GM18508 (cell line): ENCODE data around the gene ARL2BP.
"Not testable (repeated sequence)": the region's sequence is repeated elsewhere in the genome, so short reads cannot be mapped to it uniquely, and the experiment has no call there.

ENCODE experiments used
- ATAC-seq: cut with Tn5 transposase; IDR thresholded peaks from one replicate; pipeline ENCODE4 v1.9.1; 2021; ENCODE audit warnings: moderate number of reproducible peaks; ENCODE audit not compliant: insufficient read depth, unreplicated experiment

The ARL2BP gene

DNA sequence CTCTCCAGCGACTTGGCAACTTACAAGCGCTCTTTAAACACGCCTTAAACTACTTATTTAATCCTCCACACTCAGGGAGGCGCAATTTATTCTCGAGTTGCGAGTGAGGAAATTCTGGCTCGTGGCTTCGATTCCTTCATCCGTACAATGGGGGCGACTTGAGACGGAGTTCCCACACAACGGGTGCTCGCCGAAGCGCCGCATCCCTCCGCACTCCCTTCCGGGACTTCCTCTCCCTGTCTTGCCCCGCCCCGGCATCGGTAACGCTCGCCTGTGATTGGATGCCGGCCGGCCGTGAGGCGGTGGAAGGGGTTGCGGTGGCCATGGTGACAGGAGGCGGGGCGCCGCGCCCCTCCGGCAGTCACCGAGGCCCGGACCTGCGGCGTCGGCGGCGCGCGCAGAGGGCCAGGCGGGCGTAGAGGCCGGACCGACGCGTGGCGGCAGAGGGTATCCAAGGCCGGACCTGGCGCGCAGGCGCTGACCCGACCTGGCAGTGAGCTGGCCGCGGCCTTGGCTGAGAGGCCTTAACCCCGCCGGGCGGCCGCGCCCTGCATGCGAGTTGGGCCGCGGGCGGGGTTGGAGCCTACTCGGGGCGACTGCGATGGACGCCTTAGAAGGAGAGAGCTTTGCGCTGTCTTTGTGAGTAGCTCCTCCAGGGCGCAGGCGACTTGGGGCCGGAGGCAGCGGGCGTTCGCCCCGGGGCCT lies at the start of gene ARL2BP:
ARL2BP (plus strand) TSS at position 493 of the 705 bp plus-strand sequence; CDS start at position 602, 109 bp downstream.
- ATAC-seq = peak; percentile 76

DNA sequence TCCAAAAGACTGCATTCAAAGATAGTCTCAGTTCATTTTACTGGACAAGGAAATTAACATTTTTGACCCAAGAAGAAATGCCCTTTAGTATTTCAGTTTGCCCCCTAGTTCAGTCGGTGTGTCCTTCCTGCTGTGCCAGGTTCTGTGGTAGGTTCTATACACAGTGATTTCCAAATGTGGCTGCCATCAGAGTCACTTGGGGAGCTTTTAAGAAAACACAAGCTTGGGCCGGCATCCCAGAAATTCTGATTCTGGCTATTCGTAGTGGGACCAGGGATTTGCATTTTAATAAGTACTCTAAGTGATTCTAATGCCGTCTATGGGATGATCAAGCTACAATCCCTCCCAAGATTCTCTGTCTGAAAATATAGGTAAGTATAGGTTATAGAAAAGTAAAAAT lies 48.8 kb upstream of the ARL2BP start:
- ATAC-seq = no peak

- no peak for ATAC-seq
Measured at GRCh38 chr16:57196753-57197152, 48.3 kb upstream of the ARL2BP start.

DNA sequence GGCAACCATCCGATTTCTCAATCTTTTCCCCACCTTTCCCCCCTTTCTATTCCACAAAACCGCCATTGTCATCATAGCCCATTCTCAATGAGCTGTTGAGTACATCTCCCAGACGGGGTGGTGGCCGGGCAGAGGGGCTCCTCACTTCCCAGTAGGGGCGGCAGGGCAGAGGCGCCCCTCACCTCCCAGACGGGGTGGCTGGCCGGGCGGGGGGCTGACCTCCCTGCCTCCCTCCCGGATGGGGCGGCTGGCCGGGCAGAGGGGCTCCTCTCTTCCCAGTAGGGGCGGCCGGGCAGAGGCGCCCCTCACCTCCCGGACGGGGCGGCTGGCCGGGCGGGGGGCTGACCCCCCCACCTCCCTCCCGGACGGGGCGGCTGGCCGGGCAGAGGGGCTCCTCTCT lies 44.7 kb upstream of the ARL2BP start:
- not testable (repeated sequence) for ATAC-seq

DNA sequence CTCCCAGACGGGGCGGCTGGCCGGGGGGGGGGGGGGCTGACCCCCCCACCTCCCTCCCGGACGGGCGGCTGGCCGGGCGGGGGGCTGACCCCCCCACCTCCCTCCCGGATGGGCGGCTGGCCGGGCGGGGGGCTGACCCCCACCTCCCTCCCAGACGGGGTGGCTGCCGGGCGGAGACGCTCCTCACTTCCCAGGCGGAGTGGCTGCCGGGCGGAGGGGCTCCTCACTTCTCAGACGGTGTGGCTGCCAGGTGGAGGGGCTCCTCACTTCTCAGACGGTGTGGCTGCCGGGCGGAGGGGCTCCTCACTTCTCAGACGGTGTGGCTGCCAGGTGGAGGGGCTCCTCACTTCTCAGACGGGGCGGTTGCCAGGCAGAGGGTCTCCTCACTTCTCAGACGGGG lies 44.1 kb upstream of the ARL2BP start:
- not testable (repeated sequence) for ATAC-seq

DNA sequence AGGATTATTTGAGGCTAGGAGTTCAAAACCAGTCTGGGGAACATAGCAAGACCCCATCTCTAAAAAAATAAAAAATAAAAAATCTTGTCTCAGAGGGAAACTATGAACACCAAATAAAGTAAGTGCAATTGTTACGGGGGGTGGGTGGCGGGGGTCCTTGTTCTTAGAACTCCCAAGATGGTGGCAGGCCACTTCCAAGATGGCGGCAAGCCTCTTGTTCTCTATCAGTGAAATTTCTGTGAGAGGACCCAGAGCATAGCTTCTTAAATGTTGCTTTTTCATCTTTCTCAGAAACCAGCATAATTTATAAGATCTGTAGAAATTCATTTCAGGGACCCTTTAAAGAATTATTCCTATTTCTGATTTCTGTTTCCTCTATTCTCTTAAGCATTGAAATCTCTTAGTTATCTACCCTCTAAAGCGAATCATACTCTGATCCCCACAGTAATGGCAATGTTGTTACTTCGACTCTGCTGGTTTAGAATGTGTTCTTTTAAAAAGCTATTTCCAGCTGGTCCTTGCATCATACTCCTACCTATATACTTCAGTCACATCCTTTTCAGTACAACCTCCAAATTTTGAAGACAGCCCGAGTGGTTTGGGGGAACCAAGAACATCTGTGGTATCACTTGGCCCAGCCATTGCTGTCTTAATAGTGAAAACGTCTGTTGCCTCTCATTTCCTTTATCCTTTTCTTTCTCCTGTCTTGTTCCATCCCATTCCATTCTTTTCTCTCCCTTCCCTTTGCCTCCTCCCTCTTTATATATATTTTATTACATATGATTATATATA lies 42.8 kb upstream of the ARL2BP start:
- no peak for ATAC-seq

- no peak for ATAC-seq
Measured at GRCh38 chr16:57203451-57203850, 41.6 kb upstream of the ARL2BP start.

- ATAC-seq = no peak
Measured at GRCh38 chr16:57204675-57205074, 40.4 kb upstream of the ARL2BP start.

DNA sequence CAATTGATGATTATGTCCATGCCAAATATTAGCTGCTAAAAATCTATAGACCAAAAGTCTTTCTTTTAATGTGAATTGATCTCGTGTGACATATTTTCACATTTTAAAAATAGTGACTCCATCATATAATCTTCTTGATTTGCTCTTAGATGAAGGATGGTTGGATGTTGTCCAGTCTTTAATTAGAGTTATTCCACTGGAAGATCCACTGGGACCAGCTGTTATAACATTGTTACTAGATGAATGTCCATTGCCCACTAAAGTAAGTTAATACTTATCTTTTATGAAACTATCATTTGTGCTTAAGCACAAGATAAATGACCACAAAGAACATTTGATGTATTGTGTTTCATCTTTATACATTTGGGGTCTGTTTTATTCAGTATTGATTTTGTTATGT lies 36.1 kb upstream of the ARL2BP start:
- ATAC-seq = no peak

- ATAC-seq = no peak
Measured at GRCh38 chr16:57209780-57210179, 35.3 kb upstream of the ARL2BP start.

- no peak for ATAC-seq
Measured at GRCh38 chr16:57213462-57213861, 31.6 kb upstream of the ARL2BP start.

GRCh38 chr16:57216968-57217367 lies 28.1 kb upstream of the ARL2BP start:
- ATAC-seq = no peak

DNA sequence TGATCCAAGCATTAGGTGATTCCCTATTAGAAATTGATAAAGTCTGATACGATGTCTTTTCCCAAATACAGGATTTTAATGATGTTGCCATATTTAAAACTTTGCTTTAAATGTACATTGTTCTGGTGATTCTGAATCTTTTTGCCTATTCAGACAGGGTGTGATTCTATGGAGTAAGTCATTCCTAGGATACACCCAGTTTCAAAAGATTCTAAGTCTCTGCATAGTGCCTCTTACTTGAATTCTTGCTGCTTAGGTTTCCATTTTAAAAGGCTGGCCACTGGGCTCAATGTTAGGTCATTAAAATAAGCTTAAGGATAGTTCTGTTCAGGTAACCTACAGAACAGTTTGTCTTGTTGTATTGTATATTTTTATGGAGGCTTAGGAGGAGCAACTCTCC lies 22.0 kb upstream of the ARL2BP start:
- no peak for ATAC-seq

DNA sequence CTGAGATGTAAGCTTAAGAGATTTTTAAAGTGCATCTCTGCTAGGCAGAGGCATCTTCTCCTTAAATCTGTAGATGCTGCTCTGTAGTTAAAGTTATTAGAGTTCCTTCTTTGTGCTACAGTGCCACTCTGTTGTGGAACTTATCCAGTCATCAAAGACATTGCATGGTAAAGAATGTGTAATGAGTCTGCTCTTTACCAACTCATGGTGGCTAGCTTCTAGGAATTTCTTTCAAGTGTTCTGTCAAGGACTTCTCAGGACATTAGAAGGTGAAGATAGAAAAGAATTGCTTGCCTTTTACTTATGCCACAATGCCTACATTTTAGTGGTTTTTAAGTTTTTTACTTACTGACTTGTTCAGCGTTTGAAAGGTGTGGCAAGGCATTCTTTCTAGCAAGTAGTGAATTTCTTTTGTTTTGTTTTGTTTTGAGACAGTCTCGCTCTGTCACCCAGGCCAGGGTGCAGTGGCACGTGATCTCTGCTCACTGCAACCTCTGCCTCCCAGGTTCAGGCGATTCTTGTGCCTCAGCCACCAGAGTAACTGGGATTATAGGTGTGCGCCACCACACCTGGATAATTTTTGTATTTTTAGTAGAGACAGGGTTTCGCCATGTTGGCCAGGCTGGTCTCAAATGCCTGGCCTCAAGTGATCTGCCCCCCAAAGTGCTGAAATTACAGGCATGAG lies 20.3 kb upstream of the ARL2BP start:
- no peak for ATAC-seq

DNA sequence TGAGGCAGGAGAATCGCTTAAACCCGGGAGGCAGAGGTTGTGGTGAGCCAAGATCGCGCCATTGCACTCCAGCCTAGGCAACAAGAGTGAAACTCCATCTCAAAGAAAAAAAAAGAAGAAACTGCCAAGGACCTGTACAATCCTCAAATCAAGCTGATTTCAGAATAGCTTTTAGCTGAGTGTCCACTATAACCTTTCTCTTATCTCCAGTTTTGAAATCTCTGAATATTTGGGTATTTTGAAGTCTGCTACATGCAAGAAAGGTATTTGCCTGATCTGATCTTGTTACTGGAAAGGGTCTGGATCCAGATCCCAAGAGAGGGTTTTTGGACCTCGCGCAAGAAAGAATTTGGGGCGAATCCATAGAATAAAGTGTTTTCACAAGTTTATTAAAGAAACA lies 19.1 kb upstream of the ARL2BP start:
- no peak for ATAC-seq

- ATAC-seq = no peak
Measured at GRCh38 chr16:57226701-57227621, 18.1 kb upstream of the ARL2BP start.

GRCh38 chr16:57229079-57229478 lies 16.0 kb upstream of the ARL2BP start:
- ATAC-seq = no peak

DNA sequence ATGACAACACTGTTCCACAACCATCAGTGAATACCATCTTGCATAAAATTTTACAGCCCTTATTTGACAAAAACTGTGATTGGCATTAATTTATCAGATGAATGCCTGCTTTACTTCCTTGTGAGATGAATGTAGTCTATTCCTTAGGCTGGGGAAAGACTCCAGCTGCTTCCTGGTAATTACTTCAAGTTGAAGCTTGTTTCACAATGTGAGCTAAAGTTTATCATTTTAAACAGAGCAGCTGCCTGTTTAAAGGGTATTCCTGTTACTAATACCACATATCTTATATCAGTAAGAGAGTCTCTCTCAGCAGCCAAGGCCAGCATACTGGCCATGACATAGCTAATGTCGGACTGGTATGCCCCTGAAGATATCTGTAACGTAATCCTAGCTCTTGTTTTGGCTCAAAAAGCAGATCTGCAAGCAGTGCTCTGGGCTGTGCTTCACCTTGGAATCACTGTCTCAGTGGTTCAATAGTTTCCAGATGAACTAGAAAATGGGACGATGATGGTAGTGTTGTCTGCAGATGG lies 13.2 kb upstream of the ARL2BP start:
- ATAC-seq = no peak

DNA sequence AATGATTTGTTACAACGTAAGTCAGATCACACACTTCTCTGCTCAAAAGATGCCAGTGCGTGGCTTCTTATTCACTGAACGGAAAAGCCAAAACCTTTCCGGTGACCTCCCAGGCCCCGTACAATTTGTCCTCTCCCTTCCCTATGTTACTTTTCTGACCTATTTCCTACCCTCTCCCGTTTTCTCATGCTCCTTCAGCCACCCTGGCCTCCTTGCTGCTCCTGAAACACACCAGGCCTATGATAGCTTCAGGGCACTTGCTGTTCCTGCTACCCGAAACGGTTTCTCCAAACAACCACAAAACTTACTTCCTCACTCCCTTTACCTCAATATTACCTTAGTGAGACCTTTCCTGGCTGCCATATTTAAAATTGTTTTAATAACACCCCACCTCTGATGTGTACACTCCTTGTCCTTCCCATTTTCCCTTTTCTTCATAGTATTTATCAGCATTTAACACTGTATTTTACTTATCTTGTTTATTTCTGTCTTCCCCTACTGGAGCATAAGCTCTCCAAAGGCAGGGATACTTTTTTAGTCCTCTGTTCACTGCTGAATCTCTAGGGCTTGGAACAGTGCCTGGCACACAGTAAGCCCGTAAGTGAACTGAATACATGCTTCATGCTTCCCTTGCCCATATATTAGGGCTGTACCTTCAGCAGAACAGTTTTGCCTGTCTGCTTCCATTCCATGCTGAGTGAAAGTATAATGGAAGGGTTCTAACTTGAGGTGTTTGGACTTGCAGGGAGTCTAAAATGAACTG lies 10.9 kb upstream of the ARL2BP start:
- ATAC-seq = no peak
